ENCODE measurements around the gene HYAL3. TPM values are rescaled to one million over a fixed set of nuclear protein-coding genes. Genes with fewer than 3 reads are reported as not detected.

HYAL3 gene
- total and polyA plus RNA-seq, 2 experiments from 2014 or later: 2.4 to 7.1 TPM

DNA sequence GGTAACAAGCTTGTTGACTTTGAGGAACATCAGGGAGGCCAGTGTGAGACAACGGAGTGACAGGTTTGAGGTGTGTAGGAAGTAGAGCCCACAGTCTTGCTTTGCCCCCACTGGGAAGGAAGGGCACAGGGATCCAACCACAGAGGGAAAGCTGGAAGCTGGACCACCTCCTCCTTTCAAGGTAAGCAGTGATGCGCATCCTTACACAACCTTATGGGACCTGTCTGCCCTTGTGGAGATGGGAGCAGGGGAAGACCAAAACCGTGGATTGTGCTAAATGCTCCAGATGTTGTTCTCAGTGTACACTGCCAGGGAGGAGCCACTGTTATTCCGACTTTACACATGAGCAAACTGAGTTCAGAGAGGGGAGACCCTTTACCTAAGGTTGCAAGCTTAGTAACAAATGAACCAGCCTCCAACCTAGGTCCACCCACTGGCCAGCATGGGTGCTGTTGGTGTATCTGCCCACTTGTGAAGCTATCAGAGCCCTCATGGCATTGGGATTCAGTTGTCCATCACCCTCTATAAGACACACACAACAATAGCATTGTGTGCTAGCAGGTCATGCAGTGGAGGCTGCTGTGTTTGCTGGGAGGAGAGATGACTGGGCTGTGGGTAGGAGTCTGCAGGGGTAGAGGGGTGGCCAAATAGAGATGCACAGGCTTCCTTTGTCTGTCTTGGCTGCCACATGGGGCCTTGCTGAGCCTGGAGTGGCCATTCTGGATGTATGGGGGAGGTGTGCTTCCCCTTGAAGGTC is 20.9 kb downstream of the HYAL3 start:
- Histone ChIP-seq H3K9me2 (ENCODE audit: insufficient read depth) (no peaks in the 10 kb centered on the region), H3K4me3 (no peak overlapping the region), H3K27ac (ENCODE audit: low read depth) (no peak overlapping the region), H2AFZ (no peak overlapping the region), H3K4me1 (ENCODE audit: insufficient read depth) (peaks cover 3% of the 10 kb centered on the region; the same call in 1 of the 2 replicates), H3F3A (replicated peaks; ENCODE audit: low read depth) (peaks cover 10% of the 10 kb centered on the region; the same call in 1 of the 2 replicates), H4K20me1 (replicated peaks; ENCODE audit: insufficient read depth) (no peaks in the 10 kb centered on the region), H3K36me3 (ENCODE audit: insufficient read depth) (no peaks in the 10 kb centered on the region), H3K4me2 (no peak overlapping the region), H3K27me3 (ENCODE audit: insufficient read depth) (peaks cover 53% of the 10 kb centered on the region), H3K79me2 (replicated peaks; ENCODE audit: insufficient read depth) (no peaks in the 10 kb centered on the region)
- H3K9me3 Mint-ChIP-seq: no peaks in the 10 kb centered on the region
- H3K27me3 Mint-ChIP-seq (ENCODE audit: insufficient read depth, low read depth, poor library complexity): peaks cover 41% of the 10 kb centered on the region
- TF ChIP-seq, protein P1, sequence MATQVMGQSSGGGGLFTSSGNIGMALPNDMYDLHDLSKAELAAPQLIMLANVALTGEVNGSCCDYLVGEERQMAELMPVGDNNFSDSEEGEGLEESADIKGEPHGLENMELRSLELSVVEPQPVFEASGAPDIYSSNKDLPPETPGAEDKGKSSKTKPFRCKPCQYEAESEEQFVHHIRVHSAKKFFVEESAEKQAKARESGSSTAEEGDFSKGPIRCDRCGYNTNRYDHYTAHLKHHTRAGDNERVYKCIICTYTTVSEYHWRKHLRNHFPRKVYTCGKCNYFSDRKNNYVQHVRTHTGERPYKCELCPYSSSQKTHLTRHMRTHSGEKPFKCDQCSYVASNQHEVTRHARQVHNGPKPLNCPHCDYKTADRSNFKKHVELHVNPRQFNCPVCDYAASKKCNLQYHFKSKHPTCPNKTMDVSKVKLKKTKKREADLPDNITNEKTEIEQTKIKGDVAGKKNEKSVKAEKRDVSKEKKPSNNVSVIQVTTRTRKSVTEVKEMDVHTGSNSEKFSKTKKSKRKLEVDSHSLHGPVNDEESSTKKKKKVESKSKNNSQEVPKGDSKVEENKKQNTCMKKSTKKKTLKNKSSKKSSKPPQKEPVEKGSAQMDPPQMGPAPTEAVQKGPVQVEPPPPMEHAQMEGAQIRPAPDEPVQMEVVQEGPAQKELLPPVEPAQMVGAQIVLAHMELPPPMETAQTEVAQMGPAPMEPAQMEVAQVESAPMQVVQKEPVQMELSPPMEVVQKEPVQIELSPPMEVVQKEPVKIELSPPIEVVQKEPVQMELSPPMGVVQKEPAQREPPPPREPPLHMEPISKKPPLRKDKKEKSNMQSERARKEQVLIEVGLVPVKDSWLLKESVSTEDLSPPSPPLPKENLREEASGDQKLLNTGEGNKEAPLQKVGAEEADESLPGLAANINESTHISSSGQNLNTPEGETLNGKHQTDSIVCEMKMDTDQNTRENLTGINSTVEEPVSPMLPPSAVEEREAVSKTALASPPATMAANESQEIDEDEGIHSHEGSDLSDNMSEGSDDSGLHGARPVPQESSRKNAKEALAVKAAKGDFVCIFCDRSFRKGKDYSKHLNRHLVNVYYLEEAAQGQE (IDR thresholded peaks at IDR 0.05; ENCODE audit: unreplicated experiment): no peak
- TF ChIP-seq JUNB (IDR thresholded peaks at IDR 0.05; ENCODE audit: unreplicated experiment) (no peak), CREB1 (CRISPR knock-in tag; IDR thresholded peaks at IDR 0.05; ENCODE audit: low read depth) (no peak), ZNF114 (CRISPR knock-in tag; IDR thresholded peaks at IDR 0.05) (no peak), EZH2 (IDR thresholded peaks at IDR 0.05; ENCODE audit: low read depth, unreplicated experiment) (no peak), NANOG (IDR thresholded peaks at IDR 0.05; ENCODE audit: borderline replicate concordance) (no peak), EZH2phosphoT487 (IDR thresholded peaks at IDR 0.05; ENCODE audit: unreplicated experiment) (no peak), STAT1 (IDR thresholded peaks at IDR 0.05; ENCODE audit: unreplicated experiment) (no peak), POLR2AphosphoS5 (IDR thresholded peaks at IDR 0.05; ENCODE audit: low read depth) (no peak), ZNF331 (CRISPR knock-in tag; IDR thresholded peaks at IDR 0.05; ENCODE audit: low read depth) (no peak)
- TF ChIP-seq, protein P2, sequence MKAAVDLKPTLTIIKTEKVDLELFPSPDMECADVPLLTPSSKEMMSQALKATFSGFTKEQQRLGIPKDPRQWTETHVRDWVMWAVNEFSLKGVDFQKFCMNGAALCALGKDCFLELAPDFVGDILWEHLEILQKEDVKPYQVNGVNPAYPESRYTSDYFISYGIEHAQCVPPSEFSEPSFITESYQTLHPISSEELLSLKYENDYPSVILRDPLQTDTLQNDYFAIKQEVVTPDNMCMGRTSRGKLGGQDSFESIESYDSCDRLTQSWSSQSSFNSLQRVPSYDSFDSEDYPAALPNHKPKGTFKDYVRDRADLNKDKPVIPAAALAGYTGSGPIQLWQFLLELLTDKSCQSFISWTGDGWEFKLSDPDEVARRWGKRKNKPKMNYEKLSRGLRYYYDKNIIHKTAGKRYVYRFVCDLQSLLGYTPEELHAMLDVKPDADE (IDR thresholded peaks at IDR 0.05): no peak
- TF ChIP-seq, protein P3, sequence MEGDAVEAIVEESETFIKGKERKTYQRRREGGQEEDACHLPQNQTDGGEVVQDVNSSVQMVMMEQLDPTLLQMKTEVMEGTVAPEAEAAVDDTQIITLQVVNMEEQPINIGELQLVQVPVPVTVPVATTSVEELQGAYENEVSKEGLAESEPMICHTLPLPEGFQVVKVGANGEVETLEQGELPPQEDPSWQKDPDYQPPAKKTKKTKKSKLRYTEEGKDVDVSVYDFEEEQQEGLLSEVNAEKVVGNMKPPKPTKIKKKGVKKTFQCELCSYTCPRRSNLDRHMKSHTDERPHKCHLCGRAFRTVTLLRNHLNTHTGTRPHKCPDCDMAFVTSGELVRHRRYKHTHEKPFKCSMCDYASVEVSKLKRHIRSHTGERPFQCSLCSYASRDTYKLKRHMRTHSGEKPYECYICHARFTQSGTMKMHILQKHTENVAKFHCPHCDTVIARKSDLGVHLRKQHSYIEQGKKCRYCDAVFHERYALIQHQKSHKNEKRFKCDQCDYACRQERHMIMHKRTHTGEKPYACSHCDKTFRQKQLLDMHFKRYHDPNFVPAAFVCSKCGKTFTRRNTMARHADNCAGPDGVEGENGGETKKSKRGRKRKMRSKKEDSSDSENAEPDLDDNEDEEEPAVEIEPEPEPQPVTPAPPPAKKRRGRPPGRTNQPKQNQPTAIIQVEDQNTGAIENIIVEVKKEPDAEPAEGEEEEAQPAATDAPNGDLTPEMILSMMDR (conservative IDR thresholded peaks at IDR 0.05; ENCODE audit: low read depth in 2 of 2): no peak
- TF ChIP-seq, protein P4, sequence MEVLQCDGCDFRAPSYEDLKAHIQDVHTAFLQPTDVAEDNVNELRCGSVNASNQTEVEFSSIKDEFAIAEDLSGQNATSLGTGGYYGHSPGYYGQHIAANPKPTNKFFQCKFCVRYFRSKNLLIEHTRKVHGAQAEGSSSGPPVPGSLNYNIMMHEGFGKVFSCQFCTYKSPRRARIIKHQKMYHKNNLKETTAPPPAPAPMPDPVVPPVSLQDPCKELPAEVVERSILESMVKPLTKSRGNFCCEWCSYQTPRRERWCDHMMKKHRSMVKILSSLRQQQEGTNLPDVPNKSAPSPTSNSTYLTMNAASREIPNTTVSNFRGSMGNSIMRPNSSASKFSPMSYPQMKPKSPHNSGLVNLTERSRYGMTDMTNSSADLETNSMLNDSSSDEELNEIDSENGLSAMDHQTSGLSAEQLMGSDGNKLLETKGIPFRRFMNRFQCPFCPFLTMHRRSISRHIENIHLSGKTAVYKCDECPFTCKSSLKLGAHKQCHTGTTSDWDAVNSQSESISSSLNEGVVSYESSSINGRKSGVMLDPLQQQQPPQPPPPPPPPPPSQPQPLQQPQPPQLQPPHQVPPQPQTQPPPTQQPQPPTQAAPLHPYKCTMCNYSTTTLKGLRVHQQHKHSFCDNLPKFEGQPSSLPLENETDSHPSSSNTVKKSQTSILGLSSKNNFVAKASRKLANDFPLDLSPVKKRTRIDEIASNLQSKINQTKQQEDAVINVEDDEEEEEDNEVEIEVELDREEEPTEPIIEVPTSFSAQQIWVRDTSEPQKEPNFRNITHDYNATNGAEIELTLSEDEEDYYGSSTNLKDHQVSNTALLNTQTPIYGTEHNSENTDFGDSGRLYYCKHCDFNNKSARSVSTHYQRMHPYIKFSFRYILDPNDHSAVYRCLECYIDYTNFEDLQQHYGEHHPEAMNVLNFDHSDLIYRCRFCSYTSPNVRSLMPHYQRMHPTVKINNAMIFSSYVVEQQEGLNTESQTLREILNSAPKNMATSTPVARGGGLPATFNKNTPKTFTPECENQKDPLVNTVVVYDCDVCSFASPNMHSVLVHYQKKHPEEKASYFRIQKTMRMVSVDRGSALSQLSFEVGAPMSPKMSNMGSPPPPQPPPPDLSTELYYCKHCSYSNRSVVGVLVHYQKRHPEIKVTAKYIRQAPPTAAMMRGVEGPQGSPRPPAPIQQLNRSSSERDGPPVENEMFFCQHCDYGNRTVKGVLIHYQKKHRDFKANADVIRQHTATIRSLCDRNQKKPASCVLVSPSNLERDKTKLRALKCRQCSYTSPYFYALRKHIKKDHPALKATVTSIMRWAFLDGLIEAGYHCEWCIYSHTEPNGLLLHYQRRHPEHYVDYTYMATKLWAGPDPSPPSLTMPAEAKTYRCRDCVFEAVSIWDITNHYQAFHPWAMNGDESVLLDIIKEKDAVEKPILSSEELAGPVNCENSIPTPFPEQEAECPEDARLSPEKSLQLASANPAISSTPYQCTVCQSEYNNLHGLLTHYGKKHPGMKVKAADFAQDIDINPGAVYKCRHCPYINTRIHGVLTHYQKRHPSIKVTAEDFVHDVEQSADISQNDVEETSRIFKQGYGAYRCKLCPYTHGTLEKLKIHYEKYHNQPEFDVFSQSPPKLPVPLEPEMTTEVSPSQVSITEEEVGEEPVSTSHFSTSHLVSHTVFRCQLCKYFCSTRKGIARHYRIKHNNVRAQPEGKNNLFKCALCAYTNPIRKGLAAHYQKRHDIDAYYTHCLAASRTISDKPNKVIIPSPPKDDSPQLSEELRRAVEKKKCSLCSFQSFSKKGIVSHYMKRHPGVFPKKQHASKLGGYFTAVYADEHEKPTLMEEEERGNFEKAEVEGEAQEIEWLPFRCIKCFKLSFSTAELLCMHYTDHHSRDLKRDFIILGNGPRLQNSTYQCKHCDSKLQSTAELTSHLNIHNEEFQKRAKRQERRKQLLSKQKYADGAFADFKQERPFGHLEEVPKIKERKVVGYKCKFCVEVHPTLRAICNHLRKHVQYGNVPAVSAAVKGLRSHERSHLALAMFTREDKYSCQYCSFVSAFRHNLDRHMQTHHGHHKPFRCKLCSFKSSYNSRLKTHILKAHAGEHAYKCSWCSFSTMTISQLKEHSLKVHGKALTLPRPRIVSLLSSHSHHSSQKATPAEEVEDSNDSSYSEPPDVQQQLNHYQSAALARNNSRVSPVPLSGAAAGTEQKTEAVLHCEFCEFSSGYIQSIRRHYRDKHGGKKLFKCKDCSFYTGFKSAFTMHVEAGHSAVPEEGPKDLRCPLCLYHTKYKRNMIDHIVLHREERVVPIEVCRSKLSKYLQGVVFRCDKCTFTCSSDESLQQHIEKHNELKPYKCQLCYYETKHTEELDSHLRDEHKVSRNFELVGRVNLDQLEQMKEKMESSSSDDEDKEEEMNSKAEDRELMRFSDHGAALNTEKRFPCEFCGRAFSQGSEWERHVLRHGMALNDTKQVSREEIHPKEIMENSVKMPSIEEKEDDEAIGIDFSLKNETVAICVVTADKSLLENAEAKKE (CRISPR knock-in tag; IDR thresholded peaks at IDR 0.05): no peak
- DNase-seq (ENCODE audit: low spot score) (no peak), ATAC-seq (no peak)
- peaks cover 18% of the 10 kb centered on the region for H3K4me1 Mint-ChIP-seq
- H3K4me3 Mint-ChIP-seq: no peak overlapping the region
- no peak overlapping the region for H3K27ac Mint-ChIP-seq
- no peaks in the 10 kb centered on the region for H3K36me3 Mint-ChIP-seq (ENCODE audit: low read depth)

Data from GM23338 (cell line).